HepG2 (cell line): ENCODE results near the gene TRIM28. TPM values are rescaled to one million over a fixed set of nuclear protein-coding genes. Genes with fewer than 3 reads are reported as not detected.

Source experiments
- ARNTL ChIP-seq: sonication (generic); formaldehyde crosslinking; IDR thresholded peaks from 2 replicates; pipeline ENCODE4 v1.4.0; 2020; ENCODE audit warnings: mild to moderate bottlenecking, missing genetic modification reagents
- FOXO1 ChIP-seq: sonication (generic); formaldehyde crosslinking; IDR thresholded peaks from 2 replicates; pipeline ENCODE4 v1.4.0; 2020; ENCODE audit warnings: missing genetic modification reagents
- HES4 ChIP-seq: sonication (generic); formaldehyde crosslinking; IDR thresholded peaks from 2 replicates; pipeline ENCODE4 v1.9.0; 2021; ENCODE audit warnings: mild to moderate bottlenecking, missing genetic modification reagents, borderline replicate concordance
- MTA3 ChIP-seq: sonication (generic); formaldehyde crosslinking; IDR thresholded peaks from 2 replicates; pipeline ENCODE4 v1.4.0; 2020; ENCODE audit warnings: missing genetic modification reagents
- PRPF4 ChIP-seq: fragments of 200-400 bp; formaldehyde crosslinking; IDR thresholded peaks from 2 replicates; pipeline ENCODE4 v1.6.1; 2016; ENCODE audit warnings: low read length, low read depth; ENCODE audit not compliant: poor library complexity, severe bottlenecking
- TARDBP ChIP-seq: sonication (generic); formaldehyde crosslinking; IDR thresholded peaks from 2 replicates; pipeline ENCODE4 v1.8.0; 2022; ENCODE audit warnings: mild to moderate bottlenecking, missing genetic modification reagents
- ZNF547 ChIP-seq: sonication (generic); formaldehyde crosslinking; IDR thresholded peaks from 2 replicates; pipeline ENCODE4 v1.5.1; 2020; ENCODE audit warnings: mild to moderate bottlenecking, missing genetic modification reagents
- ZNF800 ChIP-seq: sonication (generic); formaldehyde crosslinking; IDR thresholded peaks from 2 replicates; pipeline ENCODE4 v1.4.0; 2020; ENCODE audit warnings: missing genetic modification reagents
- polyA plus RNA-seq, 8 experiments: library from polyadenylated mRNA; depleted of rRNA in 3 of 8; stranded (reverse) in 7 of 8; unstranded in 1 of 8; fragments of >200 nt; fragmentation: Illumina TruSeq in 4 of 8; extraction: Trizol in 4 of 8; gene quantifications; 2 replicates each; pipeline versions ENCODE4 v1.2.1 to v1.2.3, GENCODE V29; 2011 to 2016; ENCODE audit warnings: low read depth in 4 of 8, missing spikeins in 1 of 8, mixed read lengths in 1 of 8; ENCODE audit not compliant: insufficient read depth in 1 of 8
- total RNA-seq, 5 experiments: library from RNA; depleted of rRNA; stranded (reverse); fragments of >200 nt; fragmentation: Illumina TruSeq; extraction: Trizol; gene quantifications; 2 replicates each; pipeline ENCODE4 v1.2.3, GENCODE V29; 2016; ENCODE audit warnings: low read depth in 1 of 5
- TF ChIP-seq, protein P1 (sequence below): sonication (generic); formaldehyde crosslinking; IDR thresholded peaks from 2 replicates; pipeline ENCODE4 v1.4.0; 2020; ENCODE audit warnings: missing genetic modification reagents, borderline replicate concordance
- TF ChIP-seq, protein P2 (sequence below), 2 experiments: IDR thresholded peaks; 2 replicates each; pipeline ENCODE4 v1.6.1; 2011 to 2012; ENCODE audit warnings: low read length in 2 of 2, borderline replicate concordance in 1 of 2, low read depth in 1 of 2, mild to moderate bottlenecking in 1 of 2, moderate library complexity in 1 of 2
- TF ChIP-seq, protein P3 (sequence below): fragments of 450-650 bp; IDR thresholded peaks from 2 replicates; pipeline ENCODE4 v1.6.1; 2016
- TF ChIP-seq, protein P4 (sequence below): sonication (generic); formaldehyde crosslinking; IDR thresholded peaks from 2 replicates; pipeline ENCODE4 v1.8.1; 2022; ENCODE audit warnings: low read depth, mild to moderate bottlenecking, missing genetic modification reagents

TRIM28 gene
- total and polyA plus RNA-seq, 2 of the 13 experiments (the other 11 are each of a cell fraction or from before 2014, with no cell fraction given), result 361 to 439 TPM

GRCh38 chr19:58513694-58514563, 29.9 kb upstream of the TRIM28 start (continued):
- TF ChIP-seq, protein P1, sequence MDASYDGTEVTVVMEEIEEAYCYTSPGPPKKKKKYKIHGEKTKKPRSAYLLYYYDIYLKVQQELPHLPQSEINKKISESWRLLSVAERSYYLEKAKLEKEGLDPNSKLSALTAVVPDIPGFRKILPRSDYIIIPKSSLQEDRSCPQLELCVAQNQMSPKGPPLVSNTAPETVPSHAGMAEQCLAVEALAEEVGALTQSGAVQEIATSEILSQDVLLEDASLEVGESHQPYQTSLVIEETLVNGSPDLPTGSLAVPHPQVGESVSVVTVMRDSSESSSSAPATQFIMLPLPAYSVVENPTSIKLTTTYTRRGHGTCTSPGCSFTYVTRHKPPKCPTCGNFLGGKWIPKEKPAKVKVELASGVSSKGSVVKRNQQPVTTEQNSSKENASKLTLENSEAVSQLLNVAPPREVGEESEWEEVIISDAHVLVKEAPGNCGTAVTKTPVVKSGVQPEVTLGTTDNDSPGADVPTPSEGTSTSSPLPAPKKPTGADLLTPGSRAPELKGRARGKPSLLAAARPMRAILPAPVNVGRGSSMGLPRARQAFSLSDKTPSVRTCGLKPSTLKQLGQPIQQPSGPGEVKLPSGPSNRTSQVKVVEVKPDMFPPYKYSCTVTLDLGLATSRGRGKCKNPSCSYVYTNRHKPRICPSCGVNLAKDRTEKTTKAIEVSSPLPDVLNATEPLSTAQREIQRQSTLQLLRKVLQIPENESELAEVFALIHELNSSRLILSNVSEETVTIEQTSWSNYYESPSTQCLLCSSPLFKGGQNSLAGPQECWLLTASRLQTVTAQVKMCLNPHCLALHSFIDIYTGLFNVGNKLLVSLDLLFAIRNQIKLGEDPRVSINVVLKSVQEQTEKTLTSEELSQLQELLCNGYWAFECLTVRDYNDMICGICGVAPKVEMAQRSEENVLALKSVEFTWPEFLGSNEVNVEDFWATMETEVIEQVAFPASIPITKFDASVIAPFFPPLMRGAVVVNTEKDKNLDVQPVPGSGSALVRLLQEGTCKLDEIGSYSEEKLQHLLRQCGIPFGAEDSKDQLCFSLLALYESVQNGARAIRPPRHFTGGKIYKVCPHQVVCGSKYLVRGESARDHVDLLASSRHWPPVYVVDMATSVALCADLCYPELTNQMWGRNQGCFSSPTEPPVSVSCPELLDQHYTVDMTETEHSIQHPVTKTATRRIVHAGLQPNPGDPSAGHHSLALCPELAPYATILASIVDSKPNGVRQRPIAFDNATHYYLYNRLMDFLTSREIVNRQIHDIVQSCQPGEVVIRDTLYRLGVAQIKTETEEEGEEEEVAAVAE (CRISPR knock-in tag), result no peak
- TF ChIP-seq, protein P2, sequence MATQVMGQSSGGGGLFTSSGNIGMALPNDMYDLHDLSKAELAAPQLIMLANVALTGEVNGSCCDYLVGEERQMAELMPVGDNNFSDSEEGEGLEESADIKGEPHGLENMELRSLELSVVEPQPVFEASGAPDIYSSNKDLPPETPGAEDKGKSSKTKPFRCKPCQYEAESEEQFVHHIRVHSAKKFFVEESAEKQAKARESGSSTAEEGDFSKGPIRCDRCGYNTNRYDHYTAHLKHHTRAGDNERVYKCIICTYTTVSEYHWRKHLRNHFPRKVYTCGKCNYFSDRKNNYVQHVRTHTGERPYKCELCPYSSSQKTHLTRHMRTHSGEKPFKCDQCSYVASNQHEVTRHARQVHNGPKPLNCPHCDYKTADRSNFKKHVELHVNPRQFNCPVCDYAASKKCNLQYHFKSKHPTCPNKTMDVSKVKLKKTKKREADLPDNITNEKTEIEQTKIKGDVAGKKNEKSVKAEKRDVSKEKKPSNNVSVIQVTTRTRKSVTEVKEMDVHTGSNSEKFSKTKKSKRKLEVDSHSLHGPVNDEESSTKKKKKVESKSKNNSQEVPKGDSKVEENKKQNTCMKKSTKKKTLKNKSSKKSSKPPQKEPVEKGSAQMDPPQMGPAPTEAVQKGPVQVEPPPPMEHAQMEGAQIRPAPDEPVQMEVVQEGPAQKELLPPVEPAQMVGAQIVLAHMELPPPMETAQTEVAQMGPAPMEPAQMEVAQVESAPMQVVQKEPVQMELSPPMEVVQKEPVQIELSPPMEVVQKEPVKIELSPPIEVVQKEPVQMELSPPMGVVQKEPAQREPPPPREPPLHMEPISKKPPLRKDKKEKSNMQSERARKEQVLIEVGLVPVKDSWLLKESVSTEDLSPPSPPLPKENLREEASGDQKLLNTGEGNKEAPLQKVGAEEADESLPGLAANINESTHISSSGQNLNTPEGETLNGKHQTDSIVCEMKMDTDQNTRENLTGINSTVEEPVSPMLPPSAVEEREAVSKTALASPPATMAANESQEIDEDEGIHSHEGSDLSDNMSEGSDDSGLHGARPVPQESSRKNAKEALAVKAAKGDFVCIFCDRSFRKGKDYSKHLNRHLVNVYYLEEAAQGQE (IDR thresholded peaks at IDR 0.05; ENCODE audit: borderline replicate concordance in 1 of 2, low read depth in 1 of 2, low read length in 2 of 2), result no peak
- TF ChIP-seq ZNF547 (CRISPR knock-in tag), result 0 out of 2 replicates have a peak, but pooled peaks have one; percentile 45
- TF ChIP-seq, protein P3, sequence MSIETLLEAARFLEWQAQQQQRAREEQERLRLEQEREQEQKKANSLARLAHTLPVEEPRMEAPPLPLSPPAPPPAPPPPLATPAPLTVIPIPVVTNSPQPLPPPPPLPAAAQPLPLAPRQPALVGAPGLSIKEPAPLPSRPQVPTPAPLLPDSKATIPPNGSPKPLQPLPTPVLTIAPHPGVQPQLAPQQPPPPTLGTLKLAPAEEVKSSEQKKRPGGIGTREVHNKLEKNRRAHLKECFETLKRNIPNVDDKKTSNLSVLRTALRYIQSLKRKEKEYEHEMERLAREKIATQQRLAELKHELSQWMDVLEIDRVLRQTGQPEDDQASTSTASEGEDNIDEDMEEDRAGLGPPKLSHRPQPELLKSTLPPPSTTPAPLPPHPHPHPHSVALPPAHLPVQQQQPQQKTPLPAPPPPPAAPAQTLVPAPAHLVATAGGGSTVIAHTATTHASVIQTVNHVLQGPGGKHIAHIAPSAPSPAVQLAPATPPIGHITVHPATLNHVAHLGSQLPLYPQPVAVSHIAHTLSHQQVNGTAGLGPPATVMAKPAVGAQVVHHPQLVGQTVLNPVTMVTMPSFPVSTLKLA, result peak; percentile 65
- peak; percentile 61 for TF ChIP-seq TARDBP (CRISPR knock-in tag)
- TF ChIP-seq HES4 (CRISPR knock-in tag), result peak; percentile 88
- 0 out of 2 replicates have a peak, but pooled peaks have one; percentile 29 for TF ChIP-seq FOXO1
- peak; percentile 93 for TF ChIP-seq ZNF800 (CRISPR knock-in tag)
- no peak for TF ChIP-seq MTA3 (CRISPR knock-in tag)
- TF ChIP-seq ARNTL, result peak; percentile 76; the same call in 1 of the 2 replicates
- peak; percentile 66 for TF ChIP-seq PRPF4
- TF ChIP-seq, protein P4, sequence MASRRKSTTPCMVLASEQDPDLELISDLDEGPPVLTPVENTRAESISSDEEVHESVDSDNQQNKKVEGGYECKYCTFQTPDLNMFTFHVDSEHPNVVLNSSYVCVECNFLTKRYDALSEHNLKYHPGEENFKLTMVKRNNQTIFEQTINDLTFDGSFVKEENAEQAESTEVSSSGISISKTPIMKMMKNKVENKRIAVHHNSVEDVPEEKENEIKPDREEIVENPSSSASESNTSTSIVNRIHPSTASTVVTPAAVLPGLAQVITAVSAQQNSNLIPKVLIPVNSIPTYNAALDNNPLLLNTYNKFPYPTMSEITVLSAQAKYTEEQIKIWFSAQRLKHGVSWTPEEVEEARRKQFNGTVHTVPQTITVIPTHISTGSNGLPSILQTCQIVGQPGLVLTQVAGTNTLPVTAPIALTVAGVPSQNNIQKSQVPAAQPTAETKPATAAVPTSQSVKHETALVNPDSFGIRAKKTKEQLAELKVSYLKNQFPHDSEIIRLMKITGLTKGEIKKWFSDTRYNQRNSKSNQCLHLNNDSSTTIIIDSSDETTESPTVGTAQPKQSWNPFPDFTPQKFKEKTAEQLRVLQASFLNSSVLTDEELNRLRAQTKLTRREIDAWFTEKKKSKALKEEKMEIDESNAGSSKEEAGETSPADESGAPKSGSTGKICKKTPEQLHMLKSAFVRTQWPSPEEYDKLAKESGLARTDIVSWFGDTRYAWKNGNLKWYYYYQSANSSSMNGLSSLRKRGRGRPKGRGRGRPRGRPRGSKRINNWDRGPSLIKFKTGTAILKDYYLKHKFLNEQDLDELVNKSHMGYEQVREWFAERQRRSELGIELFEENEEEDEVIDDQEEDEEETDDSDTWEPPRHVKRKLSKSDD, result peak; percentile 80
